Keratinocyte (primary cell): ENCODE results near the gene PSTPIP2.

Experiments
- CTCF ChIP-seq, 3 experiments: IDR thresholded peaks in 1 of 3; conservative IDR thresholded peaks in 1 of 3; optimal IDR thresholded peaks in 1 of 3; 2 replicates in 2 of 3; 3 replicates in 1 of 3; pipeline versions ENCODE3 to v1.5.1; 2011; ENCODE audit warnings: low read length in 3 of 3, mild to moderate bottlenecking in 3 of 3, moderate library complexity in 2 of 3, control low read depth in 1 of 3, inconsistent platforms in 1 of 3; ENCODE audit not compliant: insufficient read depth in 2 of 3; ENCODE audit errors: extremely low read depth in 1 of 3
- EZH2 ChIP-seq: IDR thresholded peaks from one replicate; pipeline ENCODE4 v1.6.1; 2012; ENCODE audit warnings: inconsistent platforms, mild to moderate bottlenecking, low read length, moderate library complexity

- no peak for TF ChIP-seq EZH2
- TF ChIP-seq CTCF (optimal IDR thresholded peaks at IDR 0.05 in 1 of 3, IDR thresholded peaks at IDR 0.05 in 1 of 3, conservative IDR thresholded peaks at IDR 0.05 in 1 of 3; ENCODE audit: extremely low read depth in 1 of 3, insufficient read depth in 2 of 3, low read length in 3 of 3): no peak
Measured at GRCh38 chr18:46071653-46072375, at the start of gene PSTPIP2.
